Smooth muscle cell (in vitro differentiated cells): ENCODE measurements around the gene GLTP. TPM values are rescaled to one million over a fixed set of nuclear protein-coding genes. Genes with fewer than 3 reads are reported as not detected.
"Not testable (repeated sequence)": the region's sequence is repeated elsewhere in the genome, so short reads cannot be mapped to it uniquely, and the experiment has no call there.

Experiments used
- DNase-seq: peaks from one replicate; lab custom pipeline; 2025; ENCODE audit not compliant: unreplicated experiment; lab: John Stamatoyannopoulos, UW
- H2AFZ ChIP-seq: fragments of 200-600 bp; sonication (generic); 2 replicates; pipeline ENCODE4 v1.6.0; 2016; ENCODE audit warnings: antibody characterized with exemption, low read depth, mild to moderate bottlenecking
- H3F3A ChIP-seq: fragments of 200-600 bp; sonication (generic); 2 replicates; pipeline ENCODE4 v1.6.0; 2017; ENCODE audit warnings: antibody characterized with exemption, low read depth
- H3K27ac ChIP-seq: fragments of 200-600 bp; sonication (generic); 2 replicates; pipeline ENCODE4 v1.5.1; 2016; ENCODE audit warnings: low read depth, mild to moderate bottlenecking
- H3K27me3 ChIP-seq: fragments of 200-600 bp; sonication (generic); 2 replicates; pipeline ENCODE4 v1.6.1; 2016; ENCODE audit warnings: low read depth, mild to moderate bottlenecking
- H3K36me3 ChIP-seq: fragments of 200-600 bp; sonication (generic); 2 replicates; pipeline ENCODE4 v1.5.1; 2016; ENCODE audit warnings: low read depth
- H3K4me1 ChIP-seq: fragments of 200-600 bp; sonication (generic); 2 replicates; pipeline ENCODE4 v1.5.1; 2016; ENCODE audit warnings: low read depth
- H3K4me2 ChIP-seq: fragments of 200-600 bp; sonication (generic); 2 replicates; pipeline ENCODE4 v1.6.0; 2016; ENCODE audit warnings: mild to moderate bottlenecking
- H3K4me3 ChIP-seq: fragments of 200-600 bp; sonication (generic); 2 replicates; pipeline ENCODE4 v1.5.1; 2016; ENCODE audit warnings: mild to moderate bottlenecking
- H3K79me2 ChIP-seq: fragments of 200-600 bp; sonication (generic); 2 replicates; pipeline ENCODE4 v1.6.0; 2016; ENCODE audit warnings: low read depth, mild to moderate bottlenecking
- H3K9ac ChIP-seq: fragments of 200-600 bp; sonication (generic); 2 replicates; pipeline ENCODE4 v1.6.0; 2016; ENCODE audit warnings: low read depth
- H3K9me3 ChIP-seq: fragments of 200-600 bp; sonication (generic); replicated peaks from 2 replicates; pipeline ENCODE4 v1.5.1; 2016; ENCODE audit warnings: low read depth
- H4K20me1 ChIP-seq: fragments of 200-600 bp; sonication (generic); 2 replicates; pipeline ENCODE4 v1.6.0; 2016; ENCODE audit warnings: low read depth
- whole genome bisulfite sequencing: methylation state at CpG from one replicate; pipeline ENCODE4 v1.1.7; 2016; ENCODE audit warnings: low lambda C conversion rate; 5-methylcytosine and 5-hydroxymethylcytosine counted together
- polyA plus RNA-seq: library from polyadenylated mRNA; unstranded; fragments of >200 nt; fragmentation: Nextera tagmentation; extraction: Ambion mirVana; gene quantifications from 2 replicates; pipeline ENCODE4 v1.2.1, GENCODE V29; 2016
- total RNA-seq: library from RNA; depleted of rRNA; stranded (reverse); fragments of >200 nt; gene quantifications from 2 replicates; pipeline ENCODE4 v1.2.3, GENCODE V29; 2014
- TF ChIP-seq, protein P1 (sequence below): fragments of 200-600 bp; sonication (generic); IDR thresholded peaks from 2 replicates; pipeline ENCODE4 v1.5.1; 2017; ENCODE audit warnings: borderline replicate concordance, mild to moderate bottlenecking, antibody characterized with exemption; ENCODE audit not compliant: insufficient read depth, poor library complexity, severe bottlenecking

Gene GLTP
- total and polyA plus RNA-seq, 2 experiments from 2014 or later: 43.4 to 46.9 TPM

DNA sequence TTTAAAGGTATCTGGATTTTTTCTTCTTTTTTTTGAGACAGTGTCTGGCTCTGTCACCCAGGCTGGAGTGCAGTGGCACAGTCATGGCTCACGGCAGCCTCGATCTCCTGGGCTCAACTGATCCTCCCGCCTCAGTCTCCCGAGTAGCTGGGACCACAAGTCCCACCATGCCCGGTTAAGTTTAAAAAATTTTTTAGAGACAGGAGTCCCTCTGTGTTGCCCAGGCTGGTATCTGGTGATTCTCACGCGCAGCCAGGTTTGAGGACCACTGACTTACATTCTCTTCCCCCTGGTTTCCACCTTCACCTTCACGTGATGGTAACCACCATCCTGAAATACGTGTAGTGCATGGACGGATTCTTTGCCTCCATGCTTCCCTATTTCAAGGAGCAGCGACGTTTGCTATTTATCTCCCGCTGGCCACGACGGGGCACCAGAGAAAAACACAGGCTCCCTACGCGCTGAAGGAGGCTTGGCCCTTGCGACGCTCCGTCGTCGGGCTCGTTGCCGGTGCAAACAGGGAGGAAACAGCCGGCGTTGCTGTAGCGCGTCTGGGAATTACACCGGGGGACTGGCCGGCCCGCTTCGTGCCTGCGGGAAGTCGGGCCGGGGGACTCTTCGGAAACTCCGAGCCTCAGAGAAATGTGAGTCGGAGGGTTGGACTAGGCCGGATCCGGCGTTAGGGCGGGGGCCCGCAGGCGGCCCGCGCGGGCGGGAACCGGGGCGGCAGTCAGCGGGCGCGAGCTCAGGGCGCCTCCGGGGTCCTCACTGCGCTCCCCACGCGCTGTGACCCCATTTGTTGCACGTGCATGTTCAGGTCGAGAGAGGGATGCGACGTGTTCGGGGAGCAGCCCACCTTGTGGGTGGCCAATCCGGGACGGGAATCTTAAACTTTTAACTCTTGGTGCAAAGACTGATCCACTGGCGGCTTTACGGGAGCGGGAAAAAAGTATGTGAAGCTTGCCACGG, 19.7 kb upstream of the GLTP start, which contains the start of gene TCHP:
Gene TCHP, plus strand, starts transcription at position 492 of the 969 bp plus-strand sequence. CDS start 2,753 bp downstream, outside the sequence.
- TF ChIP-seq, protein P1, sequence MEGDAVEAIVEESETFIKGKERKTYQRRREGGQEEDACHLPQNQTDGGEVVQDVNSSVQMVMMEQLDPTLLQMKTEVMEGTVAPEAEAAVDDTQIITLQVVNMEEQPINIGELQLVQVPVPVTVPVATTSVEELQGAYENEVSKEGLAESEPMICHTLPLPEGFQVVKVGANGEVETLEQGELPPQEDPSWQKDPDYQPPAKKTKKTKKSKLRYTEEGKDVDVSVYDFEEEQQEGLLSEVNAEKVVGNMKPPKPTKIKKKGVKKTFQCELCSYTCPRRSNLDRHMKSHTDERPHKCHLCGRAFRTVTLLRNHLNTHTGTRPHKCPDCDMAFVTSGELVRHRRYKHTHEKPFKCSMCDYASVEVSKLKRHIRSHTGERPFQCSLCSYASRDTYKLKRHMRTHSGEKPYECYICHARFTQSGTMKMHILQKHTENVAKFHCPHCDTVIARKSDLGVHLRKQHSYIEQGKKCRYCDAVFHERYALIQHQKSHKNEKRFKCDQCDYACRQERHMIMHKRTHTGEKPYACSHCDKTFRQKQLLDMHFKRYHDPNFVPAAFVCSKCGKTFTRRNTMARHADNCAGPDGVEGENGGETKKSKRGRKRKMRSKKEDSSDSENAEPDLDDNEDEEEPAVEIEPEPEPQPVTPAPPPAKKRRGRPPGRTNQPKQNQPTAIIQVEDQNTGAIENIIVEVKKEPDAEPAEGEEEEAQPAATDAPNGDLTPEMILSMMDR: no peak
- H3K27me3 ChIP-seq: no peaks in the 10 kb centered on the region
- peak within 1 kb of the TSS; percentile 94 for H2AFZ ChIP-seq

DNA sequence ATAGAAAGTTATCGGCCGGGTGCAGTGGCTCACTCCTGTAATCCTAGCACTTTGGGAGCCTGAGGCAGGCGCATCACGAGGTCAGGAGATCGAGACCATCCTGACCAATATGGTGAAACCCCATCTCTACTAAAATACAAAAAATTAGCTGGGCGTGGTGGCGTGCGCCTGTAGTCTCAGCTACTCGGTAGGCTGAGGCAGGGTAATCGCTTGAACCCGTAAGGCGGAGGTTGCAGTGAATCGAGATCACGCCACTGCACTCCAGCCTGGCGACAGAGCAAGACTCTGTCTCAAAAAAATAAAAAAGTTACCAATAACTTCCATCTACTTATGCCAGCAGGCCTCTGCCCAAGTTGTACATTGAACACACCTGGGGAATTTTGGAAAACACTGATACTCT, 19.0 kb upstream of the GLTP start:
- not testable (repeated sequence) for DNase-seq, H3K79me2 ChIP-seq, H3K27me3 ChIP-seq, H3K9me3 ChIP-seq, H3F3A ChIP-seq, H3K4me1 ChIP-seq, H3K36me3 ChIP-seq, H4K20me1 ChIP-seq
- WGBS: 96% methylated on average over 15 of the region's 15 CpGs
- H3K9ac ChIP-seq: peak overlapping the region; percentile 60
- H2AFZ ChIP-seq: peak overlapping the region; percentile 94
- peak overlapping the region; percentile 89 for H3K4me2 ChIP-seq
- peak overlapping the region; percentile 82 for H3K4me3 ChIP-seq
- H3K27ac ChIP-seq: peak overlapping the region; percentile 23

More for the DNA sequence above, 19.7 kb upstream of the GLTP start, which contains the start of gene TCHP:
- H3K36me3 ChIP-seq: peaks cover 3% of the 10 kb centered on the region
- H3K4me3 ChIP-seq: peak within 1 kb of the TSS; percentile 82
- no peaks in the 10 kb centered on the region for H4K20me1 ChIP-seq
- H3K79me2 ChIP-seq: no peaks in the 10 kb centered on the region
- 4% methylated on average over 62 of the region's 69 CpGs for WGBS
- H3K4me2 ChIP-seq: peak within 1 kb of the TSS; percentile 89
- H3K9me3 ChIP-seq: no peaks in the 10 kb centered on the region
- DNase-seq: peak; percentile 29
- H3F3A ChIP-seq: no peaks in the 10 kb centered on the region
- H3K9ac ChIP-seq: peak within 1 kb of the TSS; percentile 60
- H3K27ac ChIP-seq: peak within 1 kb of the TSS; percentile 23
- H3K4me1 ChIP-seq: peaks cover 6% of the 10 kb centered on the region

DNA sequence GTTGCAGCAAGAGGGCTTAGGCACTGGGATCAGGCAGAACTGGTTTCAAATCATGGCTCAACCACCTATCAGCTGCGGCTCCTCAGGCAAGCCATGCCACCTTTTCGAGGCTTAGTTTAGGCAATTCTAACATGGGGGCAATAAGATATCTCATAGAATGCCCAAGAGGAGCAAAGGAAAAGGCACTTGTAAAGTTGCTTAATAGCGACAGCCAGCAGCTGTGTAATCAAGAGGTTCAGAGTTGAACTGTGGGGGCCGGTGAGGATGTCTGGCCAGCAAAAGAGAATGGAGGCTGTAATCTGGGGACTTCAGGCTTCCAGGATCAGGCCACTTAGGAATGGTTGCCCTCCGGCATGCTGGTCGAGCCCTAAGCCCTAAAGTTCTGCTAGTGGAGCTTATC, 16.7 kb upstream of the GLTP start:
- 96% methylated on average over 6 of the region's 6 CpGs for WGBS
- no peak for DNase-seq

DNA sequence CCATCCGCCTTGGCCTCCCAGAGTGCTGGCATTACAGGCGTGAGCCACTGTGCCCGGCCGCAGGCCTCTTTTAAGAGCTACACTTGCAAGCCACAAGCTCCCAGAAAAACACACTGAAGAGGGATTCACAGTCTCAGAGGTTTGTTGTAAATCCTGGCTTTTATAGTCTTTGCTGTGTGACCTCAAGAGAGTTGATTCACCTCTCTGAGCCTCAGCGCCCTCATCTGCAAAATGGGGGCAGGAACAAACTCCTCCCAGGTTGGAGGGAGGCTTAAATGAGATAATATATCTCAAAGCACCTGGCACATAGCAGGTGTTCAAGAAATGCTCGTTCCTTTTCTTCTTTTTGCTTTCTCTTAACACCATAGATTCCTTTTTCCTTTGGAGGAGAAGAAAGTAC, 15.8 kb upstream of the GLTP start:
- Histone ChIP-seq H3K79me2 (no peaks in the 10 kb centered on the region), H3F3A (no peaks in the 10 kb centered on the region), H3K36me3 (no peaks in the 10 kb centered on the region), H4K20me1 (no peaks in the 10 kb centered on the region), H3K4me1 (peaks cover 6% of the 10 kb centered on the region), H3K27ac (no peak overlapping the region), H3K4me2 (no peak overlapping the region), H3K9ac (no peak overlapping the region), H3K9me3 (no peaks in the 10 kb centered on the region), H2AFZ (no peak overlapping the region), H3K4me3 (no peak overlapping the region), H3K27me3 (no peaks in the 10 kb centered on the region)
- 90% methylated on average over 6 of the region's 6 CpGs for WGBS
- TF ChIP-seq, protein P1: no peak
- no peak for DNase-seq

More for the DNA sequence above, 16.7 kb upstream of the GLTP start:
- no peak overlapping the region for H2AFZ ChIP-seq
- peaks cover 6% of the 10 kb centered on the region for H3K4me1 ChIP-seq
- no peaks in the 10 kb centered on the region for H4K20me1 ChIP-seq
- TF ChIP-seq, protein P1: no peak
- no peak overlapping the region for H3K9ac ChIP-seq
- H3K4me3 ChIP-seq: no peak overlapping the region
- H3K4me2 ChIP-seq: no peak overlapping the region
- no peaks in the 10 kb centered on the region for H3K9me3 ChIP-seq
- H3K27ac ChIP-seq: no peak overlapping the region
- H3K79me2 ChIP-seq: no peaks in the 10 kb centered on the region
- H3F3A ChIP-seq: no peaks in the 10 kb centered on the region
- no peaks in the 10 kb centered on the region for H3K36me3 ChIP-seq
- no peaks in the 10 kb centered on the region for H3K27me3 ChIP-seq
